Measurements from ENCODE around the gene RASL10A. TPM values are rescaled to one million over a fixed set of nuclear protein-coding genes. Genes with fewer than 3 reads are reported as not detected.
A peak's percentile ranks its signal among the peaks of the same experiment; 100 is the strongest.

Gene RASL10A
- total RNA-seq, 2 experiments from 2014 or later = 2.7 to 23.7 TPM

DNA sequence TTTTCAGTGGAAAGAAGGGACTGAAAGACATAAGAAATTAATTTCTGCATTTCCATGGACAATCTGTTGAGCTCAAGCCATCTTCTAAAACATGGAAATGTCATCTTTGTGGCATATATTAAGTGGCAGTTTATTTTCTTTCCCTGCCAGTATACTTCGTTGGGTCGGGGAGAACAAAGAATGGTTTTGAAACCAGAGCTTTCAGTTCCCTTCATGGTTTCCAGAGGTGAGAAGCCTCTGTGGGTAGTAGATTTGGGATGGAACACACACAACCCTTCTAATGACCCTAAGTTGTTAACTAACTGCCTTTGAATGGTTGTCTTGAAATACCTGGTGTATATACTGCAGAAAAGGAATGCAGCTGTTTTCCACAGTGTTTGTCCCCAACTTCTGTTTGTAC, 26.7 kb downstream of the RASL10A start:
- no peak for DNase-seq (ENCODE audit: low spot score)
- peaks cover 100% of the 10 kb centered on the region for H3K36me3 ChIP-seq (ENCODE audit: insufficient read depth, low read length)
- H3K4me2 ChIP-seq (ENCODE audit: low read length) = no peak overlapping the region
- no peak overlapping the region for H3K4me3 ChIP-seq (ENCODE audit: low read depth, low read length, poor library complexity, severe bottlenecking)
- BruUV-seq (replicated peaks) = TSS peak; percentile 26
- CTCF ChIA-PET (ENCODE audit: unreplicated experiment) = interaction anchor here (1.1 kb wide), 1 partner anchor 21 kb away, joined by 3 read pairs; the partner anchor contains the start of genes EWSR1 and RHBDD3
- no peaks in the 10 kb centered on the region for H4K20me1 ChIP-seq (ENCODE audit: insufficient read depth, low read length)
- no peaks in the 10 kb centered on the region for H3K4me1 ChIP-seq (ENCODE audit: insufficient read depth, low read length, poor library complexity, severe bottlenecking)
- no peaks in the 10 kb centered on the region for H3K9me2 ChIP-seq (ENCODE audit: insufficient read depth, low read length)
- peaks cover 7% of the 10 kb centered on the region for H3K79me2 ChIP-seq (ENCODE audit: insufficient read depth, low read depth, low read length)
- no peak for TF ChIP-seq EZH2phosphoT487 (IDR thresholded peaks at IDR 0.05; ENCODE audit: borderline replicate concordance, low read depth, low read length)
- TF ChIP-seq, protein P1, sequence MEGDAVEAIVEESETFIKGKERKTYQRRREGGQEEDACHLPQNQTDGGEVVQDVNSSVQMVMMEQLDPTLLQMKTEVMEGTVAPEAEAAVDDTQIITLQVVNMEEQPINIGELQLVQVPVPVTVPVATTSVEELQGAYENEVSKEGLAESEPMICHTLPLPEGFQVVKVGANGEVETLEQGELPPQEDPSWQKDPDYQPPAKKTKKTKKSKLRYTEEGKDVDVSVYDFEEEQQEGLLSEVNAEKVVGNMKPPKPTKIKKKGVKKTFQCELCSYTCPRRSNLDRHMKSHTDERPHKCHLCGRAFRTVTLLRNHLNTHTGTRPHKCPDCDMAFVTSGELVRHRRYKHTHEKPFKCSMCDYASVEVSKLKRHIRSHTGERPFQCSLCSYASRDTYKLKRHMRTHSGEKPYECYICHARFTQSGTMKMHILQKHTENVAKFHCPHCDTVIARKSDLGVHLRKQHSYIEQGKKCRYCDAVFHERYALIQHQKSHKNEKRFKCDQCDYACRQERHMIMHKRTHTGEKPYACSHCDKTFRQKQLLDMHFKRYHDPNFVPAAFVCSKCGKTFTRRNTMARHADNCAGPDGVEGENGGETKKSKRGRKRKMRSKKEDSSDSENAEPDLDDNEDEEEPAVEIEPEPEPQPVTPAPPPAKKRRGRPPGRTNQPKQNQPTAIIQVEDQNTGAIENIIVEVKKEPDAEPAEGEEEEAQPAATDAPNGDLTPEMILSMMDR (conservative IDR thresholded peaks at IDR 0.05; ENCODE audit: low read length) = no peak
- no peaks in the 10 kb centered on the region for H3K9me3 ChIP-seq (ENCODE audit: low read length)
- no peak overlapping the region for H3K27ac ChIP-seq (ENCODE audit: low read depth, low read length, poor library complexity, severe bottlenecking)
- POLR2A ChIA-PET = no interaction called here
- intact Hi-C loops (cut with micrococcal nuclease; ENCODE audit: unreplicated experiment) = loop anchor here (2.0 kb wide), 1 partner anchor 14 kb away; no protein-coding TSS in a partner anchor
- H2AFZ ChIP-seq (ENCODE audit: low read length) = no peak overlapping the region

DNA sequence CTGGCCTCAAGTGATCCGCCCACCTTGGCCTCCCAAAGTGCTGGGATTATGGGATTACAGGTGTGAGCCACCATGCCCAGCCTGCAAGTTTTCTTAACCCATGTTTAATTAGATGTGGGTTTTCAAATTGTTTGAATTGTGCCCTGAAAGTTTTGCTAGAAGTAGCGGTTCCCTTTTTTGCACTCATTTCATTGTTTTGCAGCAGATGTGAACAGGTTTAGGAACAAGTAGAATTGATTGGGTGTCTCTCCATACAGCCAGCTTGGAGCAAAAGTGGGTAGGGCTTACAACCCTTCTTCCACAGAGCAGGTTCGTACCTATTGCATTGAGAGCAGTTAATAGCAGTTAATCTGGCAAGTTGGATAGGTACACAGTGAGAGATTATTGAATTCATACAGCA, 31.3 kb downstream of the RASL10A start:
- H3K4me3 ChIP-seq (ENCODE audit: low read depth, low read length, poor library complexity, severe bottlenecking) = no peak overlapping the region
- no peak for DNase-seq (ENCODE audit: low spot score)
- no peaks in the 10 kb centered on the region for H3K4me1 ChIP-seq (ENCODE audit: insufficient read depth, low read length, poor library complexity, severe bottlenecking)
- no peak overlapping the region for H3K4me2 ChIP-seq (ENCODE audit: low read length)
- peaks cover 7% of the 10 kb centered on the region; the same call in 1 of the 2 replicates for H4K20me1 ChIP-seq (ENCODE audit: insufficient read depth, low read length)
- no peaks in the 10 kb centered on the region for H3K9me2 ChIP-seq (ENCODE audit: insufficient read depth, low read length)
- POLR2A ChIA-PET = no interaction called here
- no peak overlapping the region for H3K27ac ChIP-seq (ENCODE audit: low read depth, low read length, poor library complexity, severe bottlenecking)
- TF ChIP-seq, protein P1 (conservative IDR thresholded peaks at IDR 0.05; ENCODE audit: low read length) = no peak
- CTCF ChIA-PET (ENCODE audit: unreplicated experiment) = no interaction called here
- no peaks in the 10 kb centered on the region for H3K9me3 ChIP-seq (ENCODE audit: low read length)
- H3K79me2 ChIP-seq (ENCODE audit: insufficient read depth, low read depth, low read length) = peaks cover 6% of the 10 kb centered on the region
- no peak overlapping the region for H2AFZ ChIP-seq (ENCODE audit: low read length)
- intact Hi-C loops (cut with micrococcal nuclease; ENCODE audit: unreplicated experiment) = no loop called here
- H3K36me3 ChIP-seq (ENCODE audit: insufficient read depth, low read length) = peaks cover 98% of the 10 kb centered on the region
- BruUV-seq (replicated peaks) = no TSS peak

DNA sequence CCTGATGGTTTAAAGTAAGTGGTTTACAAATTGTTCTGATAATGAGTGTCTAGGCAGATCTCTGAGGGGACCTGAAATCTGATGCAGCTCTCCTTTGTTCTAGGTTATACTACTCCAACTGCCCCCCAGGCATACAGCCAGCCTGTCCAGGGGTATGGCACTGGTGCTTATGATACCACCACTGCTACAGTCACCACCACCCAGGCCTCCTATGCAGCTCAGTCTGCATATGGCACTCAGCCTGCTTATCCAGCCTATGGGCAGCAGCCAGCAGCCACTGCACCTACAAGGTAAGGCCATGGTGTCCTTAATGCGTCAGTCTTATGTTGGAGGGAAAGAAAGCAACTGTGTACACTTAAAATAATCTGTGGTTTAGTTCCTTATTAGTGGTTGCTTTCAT, 37.6 kb downstream of the RASL10A start:
- Histone ChIP-seq H3K9me3 (ENCODE audit: low read length) (no peaks in the 10 kb centered on the region), H3K4me2 (ENCODE audit: low read length) (no peak overlapping the region), H2AFZ (ENCODE audit: low read length) (no peak overlapping the region), H3K36me3 (ENCODE audit: insufficient read depth, low read length) (peaks cover 98% of the 10 kb centered on the region), H3K4me1 (ENCODE audit: insufficient read depth, low read length, poor library complexity, severe bottlenecking) (no peaks in the 10 kb centered on the region), H3K79me2 (ENCODE audit: insufficient read depth, low read depth, low read length) (peaks cover 68% of the 10 kb centered on the region), H3K9me2 (ENCODE audit: insufficient read depth, low read length) (no peaks in the 10 kb centered on the region), H3K4me3 (ENCODE audit: low read depth, low read length, poor library complexity, severe bottlenecking) (no peak overlapping the region), H4K20me1 (ENCODE audit: insufficient read depth, low read length) (peaks cover 44% of the 10 kb centered on the region), H3K27ac (ENCODE audit: low read depth, low read length, poor library complexity, severe bottlenecking) (no peak overlapping the region)
- intact Hi-C loops (cut with micrococcal nuclease; ENCODE audit: unreplicated experiment) = no loop called here
- CTCF ChIA-PET (ENCODE audit: unreplicated experiment) = no interaction called here
- POLR2A ChIA-PET = interaction anchor here (0.8 kb wide), 1 partner anchor 9 kb away, joined by 3 read pairs; no protein-coding TSS in a partner anchor
- TF ChIP-seq, protein P1 (conservative IDR thresholded peaks at IDR 0.05; ENCODE audit: low read length) = no peak
- TF ChIP-seq EZH2phosphoT487 (IDR thresholded peaks at IDR 0.05; ENCODE audit: borderline replicate concordance, low read depth, low read length) = no peak
- no TSS peak for BruUV-seq (replicated peaks)
- DNase-seq (ENCODE audit: low spot score) = no peak
